Breast epithelium (tissue), 3 donors: ENCODE data around the gene ARHGAP31.

Source experiments
- POLR2A ChIP-seq: fragments of 450-650 bp; IDR thresholded peaks from one replicate; pipeline ENCODE4 v1.6.1; 2016; ENCODE audit warnings: antibody characterized with exemption, mild to moderate bottlenecking, moderate library complexity
- TF ChIP-seq, protein P1 (sequence below), 3 donors: fragments of 450-650 bp; IDR thresholded peaks; one replicate each; pipeline ENCODE4 v1.5.1; 2016 to 2017; ENCODE audit warnings: antibody characterized with exemption in 3 of 3, mild to moderate bottlenecking in 3 of 3, moderate library complexity in 3 of 3

DNA sequence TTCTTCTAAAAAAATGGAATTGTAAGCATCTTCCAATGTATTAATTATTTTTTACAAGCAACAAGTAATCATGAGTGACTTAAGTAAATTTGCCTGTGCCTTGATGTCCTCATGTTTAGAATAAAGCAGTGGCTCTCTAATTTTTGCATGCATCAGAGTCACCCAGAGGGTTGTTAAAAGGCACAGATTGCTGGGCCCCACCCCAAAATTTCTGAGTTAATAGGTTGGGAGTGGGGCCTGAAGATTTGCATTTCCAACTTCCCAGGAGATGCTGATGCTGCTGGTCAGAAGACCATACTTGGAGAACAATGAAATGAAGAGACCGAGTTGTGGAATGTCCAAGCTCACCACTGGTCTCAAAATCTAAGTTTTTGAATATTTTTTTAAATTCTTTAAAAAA is 70.2 kb downstream of the ARHGAP31 start:
- TF ChIP-seq, protein P1, sequence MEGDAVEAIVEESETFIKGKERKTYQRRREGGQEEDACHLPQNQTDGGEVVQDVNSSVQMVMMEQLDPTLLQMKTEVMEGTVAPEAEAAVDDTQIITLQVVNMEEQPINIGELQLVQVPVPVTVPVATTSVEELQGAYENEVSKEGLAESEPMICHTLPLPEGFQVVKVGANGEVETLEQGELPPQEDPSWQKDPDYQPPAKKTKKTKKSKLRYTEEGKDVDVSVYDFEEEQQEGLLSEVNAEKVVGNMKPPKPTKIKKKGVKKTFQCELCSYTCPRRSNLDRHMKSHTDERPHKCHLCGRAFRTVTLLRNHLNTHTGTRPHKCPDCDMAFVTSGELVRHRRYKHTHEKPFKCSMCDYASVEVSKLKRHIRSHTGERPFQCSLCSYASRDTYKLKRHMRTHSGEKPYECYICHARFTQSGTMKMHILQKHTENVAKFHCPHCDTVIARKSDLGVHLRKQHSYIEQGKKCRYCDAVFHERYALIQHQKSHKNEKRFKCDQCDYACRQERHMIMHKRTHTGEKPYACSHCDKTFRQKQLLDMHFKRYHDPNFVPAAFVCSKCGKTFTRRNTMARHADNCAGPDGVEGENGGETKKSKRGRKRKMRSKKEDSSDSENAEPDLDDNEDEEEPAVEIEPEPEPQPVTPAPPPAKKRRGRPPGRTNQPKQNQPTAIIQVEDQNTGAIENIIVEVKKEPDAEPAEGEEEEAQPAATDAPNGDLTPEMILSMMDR (IDR thresholded peaks at IDR 0.05) = no peak
- TF ChIP-seq POLR2A = no peak
